Fibroblast of skin of abdomen (primary cell): Measurements from ENCODE around the gene TMEM259.

Experiments used
- DNase-seq: peaks from one replicate; pipeline ENCODE4 v3.0.0-alpha.2; 2013

The TMEM259 gene

GRCh38 chr19:1015782-1016646 lies 4.9 kb downstream of the TMEM259 start:
- DNase-seq, result no peak

- no peak for DNase-seq
These were observed 5.7 kb downstream of the TMEM259 start for GRCh38 chr19:1015061-1015781.

GRCh38 chr19:1014161-1015060 lies 6.5 kb downstream of the TMEM259 start:
- DNase-seq, result no peak

- no peak for DNase-seq
These were observed 7.7 kb downstream of the TMEM259 start for GRCh38 chr19:1013218-1013617.

GRCh38 chr19:1012334-1012733 lies 8.6 kb downstream of the TMEM259 start:
- DNase-seq, result no peak

- DNase-seq, result no peak
These were observed 9.0 kb downstream of the TMEM259 start for GRCh38 chr19:1011831-1012333.

- DNase-seq, result no peak
These were observed 10.1 kb downstream of the TMEM259 start for GRCh38 chr19:1010586-1011510.

- no peak for DNase-seq
These were observed 10.9 kb downstream of the TMEM259 start for GRCh38 chr19:1009981-1010538.

GRCh38 chr19:1009041-1009980 lies 11.6 kb downstream of the TMEM259 start:
- no peak for DNase-seq

GRCh38 chr19:1008268-1009040 lies 12.5 kb downstream of the TMEM259 start:
- no peak for DNase-seq

- DNase-seq, result no peak
These were observed 13.3 kb downstream of the TMEM259 start for GRCh38 chr19:1007399-1008251.

GRCh38 chr19:1006711-1007398 lies 14.1 kb downstream of the TMEM259 start:
- no peak for DNase-seq

GRCh38 chr19:1004803-1005664 lies 15.9 kb downstream of the TMEM259 start:
- DNase-seq, result no peak

GRCh38 chr19:1004204-1004802 lies 16.6 kb downstream of the TMEM259 start:
- no peak for DNase-seq

GRCh38 chr19:1003283-1003682 lies 17.6 kb downstream of the TMEM259 start:
- DNase-seq, result no peak

- no peak for DNase-seq
These were observed 18.3 kb downstream of the TMEM259 start for GRCh38 chr19:1002600-1002999.
